Astrocyte of the spinal cord (primary cell): ENCODE results near the gene PPT2.

Experiments used
- DNase-seq: peaks from one replicate; pipeline ENCODE4 v3.0.0; 2011; ENCODE audit warnings: low read depth, low spot score
- H3K4me3 ChIP-seq: 2 replicates; pipeline ENCODE4 v1.5.1; 2011; ENCODE audit warnings: low read depth, mild to moderate bottlenecking, low read length, moderate library complexity
- CTCF ChIP-seq: IDR thresholded peaks from 2 replicates; pipeline ENCODE4 v1.5.1; 2012; ENCODE audit warnings: low read depth, mild to moderate bottlenecking, low read length, inconsistent platforms
- in situ Hi-C: cut with HindIII; loops from 2 replicates; pipeline ENCODE4 v1.10.0; 2017; ENCODE audit warnings: low sequenced_read_pairs

Gene PPT2

GRCh38 chr6:32126880-32127279, 27.1 kb upstream of the PPT2 start:
- no peak for DNase-seq
- in situ Hi-C loops, result no loop called here
- TF ChIP-seq CTCF, result no peak
- H3K4me3 ChIP-seq, result peak overlapping the region; percentile 100

GRCh38 chr6:32127409-32127716, 26.6 kb upstream of the PPT2 start:
- peak overlapping the region; percentile 100 for H3K4me3 ChIP-seq
- in situ Hi-C loops, result no loop called here
- TF ChIP-seq CTCF, result no peak
- DNase-seq, result no peak

GRCh38 chr6:32127717-32128592, 26.0 kb upstream of the PPT2 start, which contains the start of gene ATF6B:
Gene ATF6B (minus strand): TSS chr6:32128246. CDS start chr6:32128207, 39 bp downstream.
- no peak for TF ChIP-seq CTCF

GRCh38 chr6:32128751-32129296, 25.1 kb upstream of the PPT2 start:
- DNase-seq, result no peak
- TF ChIP-seq CTCF, result no peak
- in situ Hi-C loops, result no loop called here
- H3K4me3 ChIP-seq, result peak overlapping the region; percentile 69

More at GRCh38 chr6:32127717-32128592, 26.0 kb upstream of the PPT2 start, which contains the start of gene ATF6B:
- peak within 1 kb of the TSS; percentile 100 for H3K4me3 ChIP-seq
- DNase-seq, result peak; percentile 99
- in situ Hi-C loops, result no loop called here

GRCh38 chr6:32129297-32130088, 24.4 kb upstream of the PPT2 start:
- no peak for TF ChIP-seq CTCF
- in situ Hi-C loops, result no loop called here
- no peak for DNase-seq
- peak overlapping the region; percentile 69 for H3K4me3 ChIP-seq

- in situ Hi-C loops, result no loop called here
- H3K4me3 ChIP-seq, result no peak overlapping the region
- TF ChIP-seq CTCF, result no peak
- no peak for DNase-seq
Observed at GRCh38 chr6:32131439-32131948, 22.4 kb upstream of the PPT2 start.
